BLaER1 treated with 17β-estradiol and CSF1 and Interleukin-3, amounts not matched to agents 10 nM and 100 nM (cell line): ENCODE data around the gene HOXC13.

Experiments
- H3K27ac ChIP-seq, 11 experiments: shearing (Covaris generic); formaldehyde crosslinking; 2 replicates each; pipeline ENCODE4 v1.8.1; 2022
- H3K27me3 ChIP-seq, 11 experiments: shearing (Covaris generic); formaldehyde crosslinking; 2 replicates each; pipeline ENCODE4 v1.8.1; 2022
- H3K36me3 ChIP-seq, 11 experiments: shearing (Covaris generic); formaldehyde crosslinking; 2 replicates each; pipeline ENCODE4 v1.8.1; 2022
- H3K4me1 ChIP-seq, 10 experiments: shearing (Covaris generic); formaldehyde crosslinking; 2 replicates each; pipeline ENCODE4 v1.8.1; 2022
- H3K4me2 ChIP-seq, 11 experiments: shearing (Covaris generic); formaldehyde crosslinking; 2 replicates each; pipeline ENCODE4 v1.8.1; 2022
- H3K4me3 ChIP-seq, 10 experiments: shearing (Covaris generic); formaldehyde crosslinking; 2 replicates each; pipeline ENCODE4 v1.8.1; 2022
- H3K9ac ChIP-seq, 11 experiments: shearing (Covaris generic); formaldehyde crosslinking; 2 replicates each; pipeline ENCODE4 v1.8.1; 2022
- H3K9me3 ChIP-seq, 11 experiments: shearing (Covaris generic); formaldehyde crosslinking; replicated peaks in 1 of 11; 2 replicates each; pipeline ENCODE4 v1.8.1; 2022
- H4K20me1 ChIP-seq, 11 experiments: shearing (Covaris generic); formaldehyde crosslinking; 2 replicates each; pipeline ENCODE4 v1.8.1; 2022
- Cebpa-rat ChIP-seq, 11 experiments: shearing (Covaris generic); IDR thresholded peaks; 2 replicates each; pipeline ENCODE4 v1.8.1; 2022

HOXC13 gene

DNA sequence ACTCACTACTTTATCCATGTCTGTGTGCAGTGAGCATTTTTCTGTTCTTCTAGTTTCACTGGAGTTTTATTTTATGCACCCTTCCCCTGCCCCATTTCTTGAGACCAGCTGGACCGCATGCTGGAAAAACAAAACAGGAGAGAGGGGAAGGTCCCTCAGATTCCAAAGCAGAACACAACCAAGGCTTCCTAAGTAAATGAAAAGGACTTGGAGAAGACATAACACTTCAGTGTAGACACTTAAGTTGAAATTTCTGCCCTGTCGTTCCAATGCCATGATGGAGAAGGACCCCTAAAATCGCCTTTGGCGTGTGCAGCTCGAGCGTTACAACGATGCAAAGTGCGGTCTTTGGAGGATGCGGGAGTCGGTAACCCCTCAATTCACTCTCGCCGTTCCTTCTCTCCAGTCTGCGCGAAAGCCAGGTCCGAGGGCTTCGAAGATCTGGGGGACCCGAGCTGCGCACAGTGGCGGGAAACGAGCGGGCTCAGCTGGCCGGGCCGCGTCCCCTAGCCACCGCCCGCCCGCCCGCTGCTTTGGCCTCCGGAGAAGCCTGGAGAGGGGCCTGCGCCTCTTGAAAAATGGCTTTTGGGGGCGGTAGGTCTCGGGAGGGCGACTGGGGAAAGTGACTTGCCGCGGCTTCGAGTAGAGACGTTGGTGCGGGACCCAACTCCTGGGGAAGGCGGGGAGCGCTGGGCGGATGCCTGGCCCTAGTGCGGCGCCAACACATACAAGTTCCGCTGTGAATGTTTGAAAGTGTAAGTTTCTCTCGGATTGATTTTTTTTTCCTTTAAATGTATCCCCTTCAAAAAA, 11.2 kb upstream of the HOXC13 start:
- peaks cover 99 to 100% (median 100%) of the 10 kb centered on the region in 11 experiments for H3K27me3 ChIP-seq

GRCh38 chr12:53928054-53928835, 10.4 kb upstream of the HOXC13 start:
- Histone ChIP-seq H3K36me3 (no peaks in the 10 kb centered on the region), H3K27me3 (peaks cover 100% of the 10 kb centered on the region in 11 experiments), H3K4me2 (no peak overlapping the region), H4K20me1 (peaks cover 0 to 44% (median 2%) of the 10 kb centered on the region in 11 experiments; a peak in 7 of 22 replicates), H3K27ac (no peak overlapping the region), H3K4me3 (0 out of 20 replicates have a peak overlapping the region, but pooled peaks of 1 of the 10 experiments have one; percentile 4), H3K4me1 (no peaks in the 10 kb centered on the region), H3K9ac (no peak overlapping the region), H3K9me3 (peaks cover 34 to 62% (median 50%) of the 10 kb centered on the region in 11 experiments)
- TF ChIP-seq Cebpa-rat (IDR thresholded peaks at IDR 0.05) = no peak

More for the DNA sequence above, 11.2 kb upstream of the HOXC13 start:
- no peak for TF ChIP-seq Cebpa-rat (IDR thresholded peaks at IDR 0.05)
- H3K4me3 ChIP-seq = 0 out of 20 replicates have a peak overlapping the region, but pooled peaks of 1 of the 10 experiments have one; percentile 4
- H3K9ac ChIP-seq = no peak overlapping the region
- peaks cover 34 to 60% (median 48%) of the 10 kb centered on the region in 11 experiments for H3K9me3 ChIP-seq
- H3K4me2 ChIP-seq = no peak overlapping the region
- peaks cover 0 to 38% (median 0%) of the 10 kb centered on the region in 11 experiments; a peak in 6 of 22 replicates for H4K20me1 ChIP-seq
- H3K27ac ChIP-seq = no peak overlapping the region
- no peaks in the 10 kb centered on the region for H3K36me3 ChIP-seq
- H3K4me1 ChIP-seq = no peaks in the 10 kb centered on the region

GRCh38 chr12:53929527-53929926, 9.1 kb upstream of the HOXC13 start:
- H3K4me1 ChIP-seq = no peaks in the 10 kb centered on the region
- H3K27ac ChIP-seq = no peak overlapping the region
- 0 out of 20 replicates have a peak overlapping the region, but pooled peaks of 1 of the 10 experiments have one; percentile 4 for H3K4me3 ChIP-seq
- TF ChIP-seq Cebpa-rat (IDR thresholded peaks at IDR 0.05) = no peak
- no peaks in the 10 kb centered on the region for H3K36me3 ChIP-seq
- H3K27me3 ChIP-seq = peaks cover 100% of the 10 kb centered on the region in 11 experiments
- no peak overlapping the region for H3K9ac ChIP-seq
- H3K4me2 ChIP-seq = no peak overlapping the region
- H3K9me3 ChIP-seq = peaks cover 34 to 75% (median 50%) of the 10 kb centered on the region in 11 experiments
- H4K20me1 ChIP-seq = peaks cover 0 to 56% (median 14%) of the 10 kb centered on the region in 11 experiments; a peak in 12 of 22 replicates

DNA sequence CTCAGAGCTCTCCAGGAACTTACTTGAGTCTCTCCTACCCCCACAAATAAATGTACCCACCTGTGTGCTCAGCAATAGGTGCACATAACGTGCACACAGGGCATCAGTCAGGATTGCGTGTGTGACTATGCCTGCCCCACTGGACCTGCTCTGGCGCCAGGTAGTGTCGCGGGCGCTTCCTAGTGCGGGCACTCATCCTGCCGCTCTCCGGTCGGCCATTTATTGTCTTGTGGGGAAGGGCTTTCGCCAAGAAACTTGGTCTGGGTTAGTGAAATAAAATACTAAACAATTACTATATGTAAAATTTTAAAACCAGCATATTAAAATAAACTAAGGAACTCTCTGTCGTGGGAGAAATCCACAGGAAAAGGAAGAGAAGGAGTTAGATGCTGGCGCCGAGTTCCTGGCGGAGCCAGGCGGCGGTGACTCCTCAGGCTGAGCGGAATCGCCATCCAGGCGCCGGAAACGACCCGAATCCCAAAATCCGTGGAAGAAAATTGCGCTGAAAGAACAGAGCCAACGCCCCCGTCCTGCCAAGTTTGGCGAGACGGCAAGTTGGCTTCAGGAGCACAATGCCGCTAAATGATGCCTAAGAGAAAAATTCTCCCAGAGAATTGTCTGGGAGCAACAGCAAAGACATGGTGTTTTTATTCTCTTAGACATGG, 7.9 kb upstream of the HOXC13 start:
- Histone ChIP-seq H4K20me1 (peaks cover 0 to 68% (median 22%) of the 10 kb centered on the region in 11 experiments; a peak in 13 of 22 replicates), H3K4me3 (no peak overlapping the region), H3K4me2 (no peak overlapping the region), H3K9ac (no peak overlapping the region), H3K9me3 (peaks cover 34 to 75% (median 50%) of the 10 kb centered on the region in 11 experiments), H3K27ac (no peak overlapping the region), H3K27me3 (peaks cover 100% of the 10 kb centered on the region in 11 experiments), H3K36me3 (no peaks in the 10 kb centered on the region), H3K4me1 (no peaks in the 10 kb centered on the region)
- no peak for TF ChIP-seq Cebpa-rat (IDR thresholded peaks at IDR 0.05)

DNA sequence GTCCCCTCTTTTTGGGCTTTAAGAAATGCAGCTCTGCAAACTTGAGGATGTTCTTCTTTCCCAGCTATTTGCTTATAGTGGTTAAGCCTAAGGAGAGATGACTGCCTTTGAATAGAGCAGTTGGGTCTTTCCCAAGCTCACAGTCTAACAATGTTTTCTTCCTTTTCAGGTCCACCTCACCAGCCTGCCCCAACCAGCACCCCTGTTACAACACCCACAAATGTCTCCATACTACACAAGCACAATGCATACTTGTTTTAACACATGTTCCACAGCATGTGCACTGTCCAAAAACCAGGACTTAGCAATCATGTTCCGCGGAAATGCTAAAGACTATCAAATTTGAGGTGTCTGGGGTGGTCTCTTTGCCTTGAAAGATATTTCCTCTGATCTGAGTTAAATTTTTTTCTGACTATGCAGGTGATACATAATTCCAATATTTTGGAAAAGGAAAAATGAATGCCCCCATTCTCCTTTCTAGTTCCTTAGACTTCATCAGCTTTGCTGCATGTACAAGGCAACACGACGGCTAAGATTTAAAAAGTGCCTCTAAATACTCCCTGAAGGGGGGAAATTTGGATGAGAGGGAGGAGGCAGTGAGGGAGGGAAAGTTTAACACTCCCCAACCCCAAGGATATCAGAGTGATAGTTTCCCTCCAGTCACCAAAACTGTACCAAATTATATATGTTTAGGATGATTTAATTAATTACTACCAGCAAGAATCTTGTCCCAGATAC, 6.6 kb upstream of the HOXC13 start:
- Histone ChIP-seq H3K4me2 (no peak overlapping the region), H3K9me3 (peaks cover 31 to 69% (median 43%) of the 10 kb centered on the region in 11 experiments), H3K4me1 (no peaks in the 10 kb centered on the region), H3K27me3 (peaks cover 100% of the 10 kb centered on the region in 11 experiments), H3K4me3 (no peak overlapping the region), H3K27ac (no peak overlapping the region), H3K36me3 (no peaks in the 10 kb centered on the region), H4K20me1 (peaks cover 0 to 73% (median 32%) of the 10 kb centered on the region in 11 experiments; a peak in 14 of 22 replicates), H3K9ac (no peak overlapping the region)
- TF ChIP-seq Cebpa-rat (IDR thresholded peaks at IDR 0.05) = no peak

DNA sequence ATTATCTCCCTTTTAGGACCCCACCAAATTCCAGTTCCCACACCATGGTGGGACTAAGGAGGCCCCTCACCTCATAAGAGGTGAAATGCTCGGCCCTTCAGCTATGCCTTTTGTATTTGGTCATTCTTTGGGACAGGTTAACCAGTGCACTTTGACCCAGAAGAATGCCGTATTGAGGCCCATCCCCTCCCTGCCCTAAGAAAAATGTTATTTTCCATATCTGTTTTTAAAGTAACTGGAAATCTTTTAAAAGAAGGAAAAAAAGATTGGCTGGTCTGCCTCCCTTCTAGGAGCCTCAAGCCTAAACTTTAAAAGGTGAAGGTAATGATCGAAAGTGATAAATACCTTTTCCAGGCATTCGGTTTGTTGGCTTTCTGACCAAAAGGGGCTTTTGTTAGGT, 5.7 kb upstream of the HOXC13 start:
- H3K4me3 ChIP-seq = no peak overlapping the region
- H3K4me2 ChIP-seq = no peak overlapping the region
- H3K4me1 ChIP-seq = no peaks in the 10 kb centered on the region
- H3K36me3 ChIP-seq = no peaks in the 10 kb centered on the region
- no peak overlapping the region for H3K27ac ChIP-seq
- H4K20me1 ChIP-seq = peaks cover 0 to 80% (median 41%) of the 10 kb centered on the region in 11 experiments; a peak in 14 of 22 replicates
- no peak for TF ChIP-seq Cebpa-rat (IDR thresholded peaks at IDR 0.05)
- no peak overlapping the region for H3K9ac ChIP-seq
- H3K9me3 ChIP-seq = peaks cover 23 to 60% (median 35%) of the 10 kb centered on the region in 11 experiments
- H3K27me3 ChIP-seq = peaks cover 100% of the 10 kb centered on the region in 11 experiments

DNA sequence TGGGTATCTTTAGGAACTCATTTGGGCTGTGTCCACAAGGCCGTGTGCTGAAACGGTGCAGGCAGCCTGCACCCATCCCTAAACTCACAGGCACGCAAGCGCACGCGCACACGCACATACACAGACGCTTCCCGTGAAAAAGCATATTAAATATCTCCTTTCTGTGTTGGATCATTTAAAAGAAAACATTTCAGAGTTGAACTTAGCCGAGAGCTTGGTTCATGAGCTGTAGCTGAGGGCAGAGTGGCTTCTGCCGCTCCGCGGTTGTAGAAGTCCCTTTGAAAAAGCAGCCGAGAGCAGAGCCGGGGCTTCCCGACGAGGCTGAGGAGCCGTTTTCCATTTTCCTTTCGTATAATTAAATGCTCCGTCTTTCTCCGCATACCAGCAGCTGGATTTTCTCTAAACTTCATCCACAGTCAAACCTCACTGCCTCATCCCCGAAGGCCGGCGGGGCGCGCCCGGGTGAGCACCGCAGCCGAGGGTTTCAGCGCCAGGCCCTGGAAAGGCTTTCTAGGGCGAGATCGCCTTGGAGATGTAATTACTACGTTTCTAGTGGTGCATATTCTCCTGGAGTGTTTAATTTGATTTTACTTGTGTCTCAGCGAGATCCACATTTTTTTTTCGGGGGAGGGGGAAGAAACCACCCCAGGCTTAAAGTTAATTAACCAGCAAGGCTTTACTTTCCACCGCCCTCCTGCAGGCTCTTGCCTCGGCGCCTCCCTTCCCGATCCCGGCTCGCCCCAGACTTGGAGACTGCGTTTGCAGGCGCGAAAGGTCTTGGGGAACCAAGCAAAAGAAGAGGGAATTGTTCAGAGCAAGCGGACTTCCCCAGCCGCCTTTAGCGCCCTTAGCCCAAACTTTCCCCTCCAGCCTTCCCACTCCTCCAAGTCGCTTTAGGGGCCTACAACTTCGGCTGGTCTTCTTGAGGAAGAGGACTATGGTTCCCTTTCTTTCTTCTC, 3.0 kb upstream of the HOXC13 start:
- Histone ChIP-seq H3K27ac (no peak overlapping the region), H3K9me3 (peaks cover 5 to 52% (median 25%) of the 10 kb centered on the region in 11 experiments), H3K4me3 (no peak overlapping the region; a peak in 2 of 20 replicates), H3K9ac (no peak overlapping the region), H4K20me1 (peaks cover 0 to 85% (median 46%) of the 10 kb centered on the region in 11 experiments; a peak in 14 of 22 replicates), H3K36me3 (no peaks in the 10 kb centered on the region), H3K4me1 (no peaks in the 10 kb centered on the region), H3K4me2 (peak overlapping the region in 2 of 11 experiments; percentile 13 to 32; a peak in 2 of 22 replicates), H3K27me3 (peaks cover 100% of the 10 kb centered on the region in 11 experiments)
- TF ChIP-seq Cebpa-rat (IDR thresholded peaks at IDR 0.05) = no peak
